ENCODE measurements around the gene TLE2.

TLE2 gene

GRCh38 chr19:3029065-3029923 is at the start of gene TLE2:
Gene TLE2 (minus strand): TSS chr19:3029280. CDS start chr19:3028904, 376 bp downstream.
- Histone ChIP-seq H3K9ac (ENCODE audit: low read depth, low read length) (no peak within 1 kb of the TSS), H3K4me1 (ENCODE audit: control insufficient read depth, insufficient read depth, low read length) (peaks cover 15% of the 10 kb centered on the region; the same call in 1 of the 2 replicates), H3K9me3 (ENCODE audit: control insufficient read depth, insufficient read depth, low read length) (no peaks in the 10 kb centered on the region), H3K36me3 (ENCODE audit: control insufficient read depth, insufficient read depth, low read length) (no peaks in the 10 kb centered on the region), H3K27me3 (ENCODE audit: control insufficient read depth, insufficient read depth, low read length) (peaks cover 65% of the 10 kb centered on the region), H3K4me3 (ENCODE audit: low read depth, low read length) (peak within 1 kb of the TSS; percentile 61), H3K27ac (ENCODE audit: low read depth, low read length) (no peak within 1 kb of the TSS)

- no peak overlapping the region for H3K9ac ChIP-seq (ENCODE audit: low read depth, low read length)
- no peaks in the 10 kb centered on the region for H3K27me3 ChIP-seq (ENCODE audit: control insufficient read depth, insufficient read depth, low read length)
- no peaks in the 10 kb centered on the region for H3K36me3 ChIP-seq (ENCODE audit: control insufficient read depth, insufficient read depth, low read length)
- H3K4me3 ChIP-seq (ENCODE audit: low read depth, low read length): peak overlapping the region; percentile 29; the same call in 1 of the 2 replicates
- no peak overlapping the region for H3K27ac ChIP-seq (ENCODE audit: low read depth, low read length)
- no peaks in the 10 kb centered on the region for H3K4me1 ChIP-seq (ENCODE audit: control insufficient read depth, insufficient read depth, low read length)
- H3K9me3 ChIP-seq (ENCODE audit: control insufficient read depth, insufficient read depth, low read length): no peaks in the 10 kb centered on the region
Measured at GRCh38 chr19:3075605-3076431, 46.7 kb upstream of the TLE2 start.

- H3K27ac ChIP-seq (ENCODE audit: low read depth, low read length): no peak overlapping the region
- no peaks in the 10 kb centered on the region for H3K27me3 ChIP-seq (ENCODE audit: control insufficient read depth, insufficient read depth, low read length)
- H3K4me3 ChIP-seq (ENCODE audit: low read depth, low read length): no peak overlapping the region
- no peaks in the 10 kb centered on the region for H3K36me3 ChIP-seq (ENCODE audit: control insufficient read depth, insufficient read depth, low read length)
- no peak overlapping the region for H3K9ac ChIP-seq (ENCODE audit: low read depth, low read length)
- H3K9me3 ChIP-seq (ENCODE audit: control insufficient read depth, insufficient read depth, low read length): no peaks in the 10 kb centered on the region
- no peaks in the 10 kb centered on the region for H3K4me1 ChIP-seq (ENCODE audit: control insufficient read depth, insufficient read depth, low read length)
Measured at GRCh38 chr19:3073931-3074595, 45.0 kb upstream of the TLE2 start.

GRCh38 chr19:3073159-3073563 is 44.1 kb upstream of the TLE2 start:
- no peaks in the 10 kb centered on the region for H3K36me3 ChIP-seq (ENCODE audit: control insufficient read depth, insufficient read depth, low read length)
- H3K4me1 ChIP-seq (ENCODE audit: control insufficient read depth, insufficient read depth, low read length): no peaks in the 10 kb centered on the region
- H3K9me3 ChIP-seq (ENCODE audit: control insufficient read depth, insufficient read depth, low read length): no peaks in the 10 kb centered on the region
- H3K4me3 ChIP-seq (ENCODE audit: low read depth, low read length): no peak overlapping the region
- no peak overlapping the region for H3K9ac ChIP-seq (ENCODE audit: low read depth, low read length)
- H3K27ac ChIP-seq (ENCODE audit: low read depth, low read length): no peak overlapping the region
- H3K27me3 ChIP-seq (ENCODE audit: control insufficient read depth, insufficient read depth, low read length): no peaks in the 10 kb centered on the region

- Histone ChIP-seq H3K9me3 (ENCODE audit: control insufficient read depth, insufficient read depth, low read length) (no peaks in the 10 kb centered on the region), H3K27me3 (ENCODE audit: control insufficient read depth, insufficient read depth, low read length) (no peaks in the 10 kb centered on the region), H3K9ac (ENCODE audit: low read depth, low read length) (no peak overlapping the region), H3K36me3 (ENCODE audit: control insufficient read depth, insufficient read depth, low read length) (no peaks in the 10 kb centered on the region), H3K4me1 (ENCODE audit: control insufficient read depth, insufficient read depth, low read length) (no peaks in the 10 kb centered on the region), H3K4me3 (ENCODE audit: low read depth, low read length) (no peak overlapping the region), H3K27ac (ENCODE audit: low read depth, low read length) (no peak overlapping the region)
Measured at GRCh38 chr19:3071768-3072167, 42.7 kb upstream of the TLE2 start.

GRCh38 chr19:3068071-3068470 is 39.0 kb upstream of the TLE2 start:
- no peak overlapping the region for H3K27ac ChIP-seq (ENCODE audit: low read depth, low read length)

GRCh38 chr19:3067563-3067962 is 38.5 kb upstream of the TLE2 start:
- Histone ChIP-seq H3K4me3 (ENCODE audit: low read depth, low read length) (no peak overlapping the region), H3K9me3 (ENCODE audit: control insufficient read depth, insufficient read depth, low read length) (no peaks in the 10 kb centered on the region), H3K27ac (ENCODE audit: low read depth, low read length) (no peak overlapping the region), H3K4me1 (ENCODE audit: control insufficient read depth, insufficient read depth, low read length) (no peaks in the 10 kb centered on the region; the same call in 1 of the 2 replicates), H3K27me3 (ENCODE audit: control insufficient read depth, insufficient read depth, low read length) (no peaks in the 10 kb centered on the region), H3K9ac (ENCODE audit: low read depth, low read length) (no peak overlapping the region), H3K36me3 (ENCODE audit: control insufficient read depth, insufficient read depth, low read length) (no peaks in the 10 kb centered on the region)

More at GRCh38 chr19:3068071-3068470, 39.0 kb upstream of the TLE2 start:
- Histone ChIP-seq H3K36me3 (ENCODE audit: control insufficient read depth, insufficient read depth, low read length) (no peaks in the 10 kb centered on the region), H3K4me1 (ENCODE audit: control insufficient read depth, insufficient read depth, low read length) (no peaks in the 10 kb centered on the region; the same call in 1 of the 2 replicates), H3K27me3 (ENCODE audit: control insufficient read depth, insufficient read depth, low read length) (no peaks in the 10 kb centered on the region), H3K4me3 (ENCODE audit: low read depth, low read length) (no peak overlapping the region), H3K9ac (ENCODE audit: low read depth, low read length) (no peak overlapping the region), H3K9me3 (ENCODE audit: control insufficient read depth, insufficient read depth, low read length) (no peaks in the 10 kb centered on the region)

- Histone ChIP-seq H3K27ac (ENCODE audit: low read depth, low read length) (no peak overlapping the region), H3K36me3 (ENCODE audit: control insufficient read depth, insufficient read depth, low read length) (no peaks in the 10 kb centered on the region), H3K4me1 (ENCODE audit: control insufficient read depth, insufficient read depth, low read length) (no peaks in the 10 kb centered on the region; the same call in 1 of the 2 replicates), H3K9me3 (ENCODE audit: control insufficient read depth, insufficient read depth, low read length) (no peaks in the 10 kb centered on the region), H3K9ac (ENCODE audit: low read depth, low read length) (no peak overlapping the region), H3K4me3 (ENCODE audit: low read depth, low read length) (no peak overlapping the region), H3K27me3 (ENCODE audit: control insufficient read depth, insufficient read depth, low read length) (no peaks in the 10 kb centered on the region)
Measured at GRCh38 chr19:3066482-3067049, 37.5 kb upstream of the TLE2 start.

- H3K4me1 ChIP-seq (ENCODE audit: control insufficient read depth, insufficient read depth, low read length): no peaks in the 10 kb centered on the region; the same call in 1 of the 2 replicates
Measured at GRCh38 chr19:3065675-3066357, 36.7 kb upstream of the TLE2 start.

GRCh38 chr19:3064011-3064330 is 34.9 kb upstream of the TLE2 start:
- no peaks in the 10 kb centered on the region; the same call in 1 of the 2 replicates for H3K4me1 ChIP-seq (ENCODE audit: control insufficient read depth, insufficient read depth, low read length)

More at GRCh38 chr19:3065675-3066357, 36.7 kb upstream of the TLE2 start:
- no peaks in the 10 kb centered on the region for H3K27me3 ChIP-seq (ENCODE audit: control insufficient read depth, insufficient read depth, low read length)
- H3K9ac ChIP-seq (ENCODE audit: low read depth, low read length): no peak overlapping the region
- no peaks in the 10 kb centered on the region for H3K9me3 ChIP-seq (ENCODE audit: control insufficient read depth, insufficient read depth, low read length)
- no peak overlapping the region for H3K4me3 ChIP-seq (ENCODE audit: low read depth, low read length)
- H3K36me3 ChIP-seq (ENCODE audit: control insufficient read depth, insufficient read depth, low read length): no peaks in the 10 kb centered on the region
- no peak overlapping the region for H3K27ac ChIP-seq (ENCODE audit: low read depth, low read length)

More at GRCh38 chr19:3064011-3064330, 34.9 kb upstream of the TLE2 start:
- Histone ChIP-seq H3K36me3 (ENCODE audit: control insufficient read depth, insufficient read depth, low read length) (peaks cover 8% of the 10 kb centered on the region), H3K9me3 (ENCODE audit: control insufficient read depth, insufficient read depth, low read length) (no peaks in the 10 kb centered on the region), H3K27ac (ENCODE audit: low read depth, low read length) (no peak overlapping the region), H3K9ac (ENCODE audit: low read depth, low read length) (no peak overlapping the region), H3K27me3 (ENCODE audit: control insufficient read depth, insufficient read depth, low read length) (no peaks in the 10 kb centered on the region), H3K4me3 (ENCODE audit: low read depth, low read length) (no peak overlapping the region)

Data from HUES48 (cell line).